Peyer's patch (tissue), 4 donors: ENCODE measurements around the gene SPATC1L. TPM values are rescaled to one million over a fixed set of nuclear protein-coding genes. Genes with fewer than 3 reads are reported as not detected.

Source experiments
- DNase-seq, 3 donors: peaks; one replicate each; pipeline ENCODE4 v3.0.0-alpha.2; 2017 to 2019
- H3K27ac ChIP-seq, 4 donors: fragments of 200-600 bp; sonication (generic); one replicate each; pipeline ENCODE4 v1.5.1; 2016 to 2019
- H3K27me3 ChIP-seq, 2 donors: fragments of 200-600 bp; sonication (generic); one replicate each; pipeline ENCODE4 v1.5.1; 2019
- H3K36me3 ChIP-seq, 3 donors: fragments of 200-600 bp; sonication (generic); one replicate each; pipeline ENCODE4 v1.5.1; 2016 to 2019
- H3K4me1 ChIP-seq, 4 donors: fragments of 200-600 bp; sonication (generic); one replicate each; pipeline ENCODE4 v1.5.1; 2016 to 2019
- H3K4me3 ChIP-seq, 4 donors: fragments of 200-600 bp; sonication (generic); 1 replicate in 3 of 4; 2 replicates in 1 of 4; pipeline ENCODE4 v1.5.1; 2016 to 2019; ENCODE audit warnings: mild to moderate bottlenecking in 1 of 4
- H3K9me3 ChIP-seq, 4 donors: fragments of 200-600 bp; sonication (generic); one replicate each; pipeline ENCODE4 v1.5.1; 2016 to 2019; ENCODE audit warnings: mild to moderate bottlenecking in 1 of 4
- POLR2A ChIP-seq, 2 donors: fragments of 450-650 bp; IDR thresholded peaks; one replicate each; pipeline ENCODE4 v1.5.1; 2017; ENCODE audit warnings: antibody characterized with exemption in 2 of 2, mild to moderate bottlenecking in 2 of 2, moderate library complexity in 2 of 2
- total RNA-seq, 4 donors: library from RNA; depleted of rRNA; stranded (reverse); fragments of >200 nt; gene quantifications; one replicate each; pipeline ENCODE4 v1.1.0, GENCODE V29; 2016
- TF ChIP-seq, protein P1 (sequence below), 6 experiments: fragments of 450-650 bp in 4 of 6; fragments of 200-600 bp in 2 of 6; sonication (generic) in 1 of 6; IDR thresholded peaks; one replicate each; pipeline ENCODE4 v1.5.1; 2017 to 2019; ENCODE audit warnings: antibody characterized with exemption in 6 of 6, mild to moderate bottlenecking in 3 of 6, moderate library complexity in 1 of 6

Gene SPATC1L
- total RNA-seq, 4 donors from 2014 or later = 1.1 to 13.2 (median 2.6) TPM

DNA sequence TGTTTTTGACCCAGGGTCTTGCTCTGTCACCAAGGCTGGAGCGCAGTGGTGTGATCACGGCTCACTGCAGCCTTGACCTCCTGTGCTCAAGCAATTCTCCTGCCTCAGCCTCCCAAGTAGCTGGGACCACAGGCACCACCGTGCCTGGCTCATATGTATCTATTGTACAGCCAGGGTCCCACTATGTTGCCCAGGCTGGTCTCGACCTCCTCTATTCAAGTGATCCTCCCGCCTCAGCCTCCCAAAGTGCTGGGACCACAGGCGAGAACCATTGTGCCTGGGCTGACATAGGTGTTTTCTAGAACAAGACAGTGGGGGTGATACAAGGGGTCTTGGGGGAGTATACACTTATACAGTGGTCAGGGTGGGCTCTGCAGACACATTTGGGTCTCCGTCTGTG is 46.4 kb downstream of the SPATC1L start:
- Histone ChIP-seq H3K4me3 (no peak overlapping the region), H3K9me3 (no peaks in the 10 kb centered on the region), H3K4me1 (no peaks in the 10 kb centered on the region), H3K27me3 (no peaks in the 10 kb centered on the region), H3K27ac (no peak overlapping the region), H3K36me3 (no peaks in the 10 kb centered on the region)
- TF ChIP-seq, protein P1, sequence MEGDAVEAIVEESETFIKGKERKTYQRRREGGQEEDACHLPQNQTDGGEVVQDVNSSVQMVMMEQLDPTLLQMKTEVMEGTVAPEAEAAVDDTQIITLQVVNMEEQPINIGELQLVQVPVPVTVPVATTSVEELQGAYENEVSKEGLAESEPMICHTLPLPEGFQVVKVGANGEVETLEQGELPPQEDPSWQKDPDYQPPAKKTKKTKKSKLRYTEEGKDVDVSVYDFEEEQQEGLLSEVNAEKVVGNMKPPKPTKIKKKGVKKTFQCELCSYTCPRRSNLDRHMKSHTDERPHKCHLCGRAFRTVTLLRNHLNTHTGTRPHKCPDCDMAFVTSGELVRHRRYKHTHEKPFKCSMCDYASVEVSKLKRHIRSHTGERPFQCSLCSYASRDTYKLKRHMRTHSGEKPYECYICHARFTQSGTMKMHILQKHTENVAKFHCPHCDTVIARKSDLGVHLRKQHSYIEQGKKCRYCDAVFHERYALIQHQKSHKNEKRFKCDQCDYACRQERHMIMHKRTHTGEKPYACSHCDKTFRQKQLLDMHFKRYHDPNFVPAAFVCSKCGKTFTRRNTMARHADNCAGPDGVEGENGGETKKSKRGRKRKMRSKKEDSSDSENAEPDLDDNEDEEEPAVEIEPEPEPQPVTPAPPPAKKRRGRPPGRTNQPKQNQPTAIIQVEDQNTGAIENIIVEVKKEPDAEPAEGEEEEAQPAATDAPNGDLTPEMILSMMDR (IDR thresholded peaks at IDR 0.05) = no peak
- TF ChIP-seq POLR2A (IDR thresholded peaks at IDR 0.05) = no peak
- DNase-seq = no peak

DNA sequence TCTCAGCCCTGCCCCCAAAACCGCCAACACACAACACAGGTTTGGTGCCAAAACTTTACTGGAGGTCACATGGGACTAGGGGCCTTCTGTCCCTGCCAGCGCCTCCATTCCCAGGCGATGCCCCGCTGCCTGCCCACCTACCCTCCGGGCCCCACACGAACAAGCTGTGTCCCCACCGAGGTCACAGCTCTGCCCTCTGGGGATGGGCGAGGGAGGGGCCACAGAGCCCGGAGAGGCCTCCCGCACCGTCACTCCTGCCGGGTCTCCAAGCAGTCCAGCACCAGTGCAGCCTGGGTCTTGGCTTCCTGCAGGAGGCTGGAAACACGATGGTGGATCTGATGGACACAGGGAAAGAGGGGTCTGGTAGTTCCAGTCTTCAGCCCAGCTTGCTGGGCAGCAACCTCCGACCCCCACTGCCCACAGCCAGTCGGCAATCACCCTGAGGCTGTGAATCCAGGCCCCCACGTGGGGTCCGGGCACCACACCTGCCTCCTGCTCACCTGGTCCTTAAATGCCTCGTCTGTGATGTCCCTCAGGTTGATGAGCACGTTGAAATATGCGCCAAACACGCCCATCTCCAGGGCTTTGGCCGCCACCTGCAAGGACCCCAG is 47.4 kb downstream of the SPATC1L start:
- DNase-seq = no peak

DNA sequence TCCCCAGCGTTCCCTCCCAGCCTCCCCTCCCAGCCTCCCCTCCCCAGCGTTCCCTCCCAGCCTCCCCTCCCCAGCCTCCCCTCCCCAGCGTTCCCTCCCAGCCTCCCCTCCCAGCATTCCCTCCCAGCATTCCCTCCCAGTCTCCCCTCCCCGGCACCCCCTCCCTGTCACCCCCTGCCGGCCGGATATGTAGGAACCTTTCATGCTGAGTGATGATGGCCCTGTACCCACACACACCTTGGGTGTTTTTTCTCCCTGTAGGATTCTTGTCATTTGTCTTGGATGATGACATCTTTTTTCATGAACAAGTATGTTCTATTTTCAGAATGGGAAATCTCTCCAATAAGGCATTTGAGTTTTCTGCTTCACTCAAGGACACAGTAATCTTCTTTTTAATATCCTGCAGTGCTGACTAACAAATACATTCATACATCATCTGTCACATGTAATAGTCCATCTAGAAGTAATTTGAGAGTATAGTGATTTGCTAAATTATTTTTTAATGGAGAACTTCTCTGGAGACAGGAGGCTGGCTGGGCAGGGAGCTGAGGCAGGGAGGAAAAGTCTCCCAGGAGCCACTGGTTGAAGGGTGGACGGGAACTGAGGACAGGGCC is 48.4 kb downstream of the SPATC1L start:
- H3K27me3 ChIP-seq = no peaks in the 10 kb centered on the region
- no peak overlapping the region for H3K27ac ChIP-seq
- no peaks in the 10 kb centered on the region for H3K4me1 ChIP-seq
- DNase-seq = no peak
- no peak overlapping the region for H3K4me3 ChIP-seq
- H3K36me3 ChIP-seq = no peaks in the 10 kb centered on the region
- no peak for TF ChIP-seq POLR2A (IDR thresholded peaks at IDR 0.05)
- TF ChIP-seq, protein P1 (IDR thresholded peaks at IDR 0.05) = no peak
- H3K9me3 ChIP-seq = no peaks in the 10 kb centered on the region

More for the DNA sequence above, 47.4 kb downstream of the SPATC1L start:
- no peaks in the 10 kb centered on the region for H3K4me1 ChIP-seq
- H3K4me3 ChIP-seq = no peak overlapping the region
- H3K9me3 ChIP-seq = no peaks in the 10 kb centered on the region
- TF ChIP-seq POLR2A (IDR thresholded peaks at IDR 0.05) = no peak
- TF ChIP-seq, protein P1 (IDR thresholded peaks at IDR 0.05) = no peak
- H3K27me3 ChIP-seq = no peaks in the 10 kb centered on the region
- no peaks in the 10 kb centered on the region for H3K36me3 ChIP-seq
- no peak overlapping the region for H3K27ac ChIP-seq

DNA sequence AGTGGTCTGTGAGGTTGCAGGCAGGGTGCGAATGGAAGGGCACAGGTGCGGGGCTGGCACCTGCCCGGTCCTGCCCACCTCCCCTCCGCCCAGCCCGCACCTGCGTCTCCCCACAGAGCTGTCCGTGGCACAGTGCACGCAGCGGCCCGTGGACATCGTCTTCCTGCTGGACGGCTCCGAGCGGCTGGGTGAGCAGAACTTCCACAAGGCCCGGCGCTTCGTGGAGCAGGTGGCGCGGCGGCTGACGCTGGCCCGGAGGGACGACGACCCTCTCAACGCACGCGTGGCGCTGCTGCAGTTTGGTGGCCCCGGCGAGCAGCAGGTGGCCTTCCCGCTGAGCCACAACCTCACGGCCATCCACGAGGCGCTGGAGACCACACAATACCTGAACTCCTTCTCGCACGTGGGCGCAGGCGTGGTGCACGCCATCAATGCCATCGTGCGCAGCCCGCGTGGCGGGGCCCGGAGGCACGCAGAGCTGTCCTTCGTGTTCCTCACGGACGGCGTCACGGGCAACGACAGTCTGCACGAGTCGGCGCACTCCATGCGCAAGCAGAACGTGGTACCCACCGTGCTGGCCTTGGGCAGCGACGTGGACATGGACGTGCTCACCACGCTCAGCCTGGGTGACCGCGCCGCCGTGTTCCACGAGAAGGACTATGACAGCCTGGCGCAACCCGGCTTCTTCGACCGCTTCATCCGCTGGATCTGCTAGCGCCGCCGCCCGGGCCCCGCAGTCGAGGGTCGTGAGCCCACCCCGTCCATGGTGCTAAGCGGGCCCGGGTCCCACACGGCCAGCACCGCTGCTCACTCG is 52.2 kb downstream of the SPATC1L start:
- H3K27me3 ChIP-seq = no peaks in the 10 kb centered on the region
- no peak for DNase-seq
- H3K27ac ChIP-seq = no peak overlapping the region
- no peak overlapping the region for H3K4me3 ChIP-seq
- H3K36me3 ChIP-seq = no peaks in the 10 kb centered on the region
- no peak for TF ChIP-seq POLR2A (IDR thresholded peaks at IDR 0.05)
- TF ChIP-seq, protein P1 (IDR thresholded peaks at IDR 0.05) = no peak
- no peaks in the 10 kb centered on the region for H3K4me1 ChIP-seq
- no peaks in the 10 kb centered on the region for H3K9me3 ChIP-seq

DNA sequence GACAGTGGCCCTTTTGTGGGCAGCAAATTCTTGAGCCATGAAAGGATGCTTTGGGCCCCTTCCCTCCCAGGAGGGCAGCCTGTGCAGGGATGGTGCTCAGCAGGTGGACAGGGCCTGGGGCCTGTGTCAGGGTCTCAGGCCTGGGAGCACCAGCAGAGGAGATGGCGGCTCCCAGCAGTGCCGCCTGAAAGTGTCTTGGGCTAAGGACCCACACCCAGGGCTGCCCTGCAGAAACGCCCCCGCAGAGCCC is 52.7 kb downstream of the SPATC1L start:
- Histone ChIP-seq H3K36me3 (no peaks in the 10 kb centered on the region), H3K9me3 (no peaks in the 10 kb centered on the region), H3K27me3 (no peaks in the 10 kb centered on the region), H3K27ac (peak overlapping the region in 1 of 4 donors; percentile 17), H3K4me3 (no peak overlapping the region), H3K4me1 (no peaks in the 10 kb centered on the region)
- DNase-seq = no peak
- TF ChIP-seq, protein P1 (IDR thresholded peaks at IDR 0.05) = no peak
- TF ChIP-seq POLR2A (IDR thresholded peaks at IDR 0.05) = no peak
